Activated CD8-positive, alpha-beta memory T cell treated with anti-CD3 and anti-CD28 coated beads, Interleukin-2, amount 50 U/mL, for 24 hours (primary cell): ENCODE results near the gene CARD6.
"Not testable (repeated sequence)": the region's sequence is repeated elsewhere in the genome, so short reads cannot be mapped to it uniquely, and the experiment has no call there.

ENCODE experiments used
- DNase-seq: peaks from one replicate; pipeline ENCODE4 v3.0.0-alpha.2; 2020; ENCODE audit errors: extremely low read depth

CARD6 gene

DNA sequence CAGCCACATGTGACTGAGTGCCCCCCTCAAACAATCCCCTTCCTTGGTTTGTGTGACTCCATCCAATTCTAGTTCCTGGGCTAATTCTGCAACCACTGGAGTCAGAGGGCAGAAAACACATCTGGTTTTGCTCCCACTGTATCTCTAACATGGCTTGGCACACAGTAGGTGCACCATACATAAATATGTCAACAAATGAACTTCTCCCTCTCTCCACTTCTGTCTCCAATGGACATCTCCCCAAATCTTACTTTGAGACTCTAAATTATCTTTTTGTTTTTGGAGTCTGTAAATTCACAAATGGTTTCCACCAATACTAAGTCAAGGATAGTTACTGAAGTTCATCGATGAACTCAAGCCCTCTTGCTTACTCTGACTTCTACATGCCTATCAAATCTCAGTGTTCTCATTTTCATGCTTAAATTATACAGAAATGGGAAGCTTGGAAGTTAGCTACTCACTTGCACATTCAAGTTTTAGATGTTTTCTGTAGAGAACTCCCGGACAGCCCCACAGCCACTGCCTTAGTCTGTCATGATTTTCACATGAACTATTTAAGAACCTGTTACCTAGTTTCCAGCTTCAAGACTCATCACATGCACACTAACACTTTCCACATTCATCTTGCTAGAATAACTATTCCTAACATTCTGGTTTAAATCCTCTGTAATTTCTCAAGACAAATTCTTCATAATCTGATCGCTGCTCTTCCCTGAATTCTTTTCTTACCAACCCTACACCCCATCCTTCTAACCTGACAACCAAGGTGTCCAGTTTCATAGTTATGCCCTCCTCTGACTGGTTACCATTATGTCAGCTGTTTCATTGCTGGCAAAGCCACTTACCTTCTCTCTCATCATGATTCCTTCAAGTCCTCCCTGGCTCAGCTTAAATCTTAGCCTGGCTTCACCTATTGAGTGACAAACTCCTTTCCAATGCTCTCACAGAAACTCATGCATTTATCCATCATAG, 12.2 kb upstream of the CARD6 start:
- DNase-seq, result no peak

- no peak for DNase-seq
These were observed 11.2 kb upstream of the CARD6 start for GRCh38 chr5:40829748-40830533.

- DNase-seq, result no peak
These were observed 9.6 kb upstream of the CARD6 start for GRCh38 chr5:40831346-40832210.

DNA sequence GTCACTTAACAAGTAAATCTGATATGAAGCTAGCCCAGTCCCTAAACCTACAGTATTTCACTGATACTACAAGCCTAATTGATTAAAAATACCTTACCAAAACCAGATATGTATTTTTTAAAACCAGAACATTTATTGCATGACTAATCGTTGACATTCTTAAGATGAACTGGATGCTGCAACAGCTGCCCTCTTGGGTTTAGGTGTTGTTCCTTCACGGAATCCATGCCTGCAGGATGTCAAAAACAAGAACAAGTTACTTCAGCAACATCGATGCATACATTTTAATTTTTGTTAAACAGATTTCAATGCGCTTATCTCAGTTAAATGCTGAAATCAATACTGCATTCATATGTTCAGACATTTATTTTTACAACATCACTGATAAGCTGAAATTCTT, 8.8 kb upstream of the CARD6 start:
- no peak for DNase-seq

- no peak for DNase-seq
These were observed 7.4 kb upstream of the CARD6 start for GRCh38 chr5:40833712-40834229.

- DNase-seq, result no peak
These were observed 6.7 kb upstream of the CARD6 start for GRCh38 chr5:40834391-40834848.

DNA sequence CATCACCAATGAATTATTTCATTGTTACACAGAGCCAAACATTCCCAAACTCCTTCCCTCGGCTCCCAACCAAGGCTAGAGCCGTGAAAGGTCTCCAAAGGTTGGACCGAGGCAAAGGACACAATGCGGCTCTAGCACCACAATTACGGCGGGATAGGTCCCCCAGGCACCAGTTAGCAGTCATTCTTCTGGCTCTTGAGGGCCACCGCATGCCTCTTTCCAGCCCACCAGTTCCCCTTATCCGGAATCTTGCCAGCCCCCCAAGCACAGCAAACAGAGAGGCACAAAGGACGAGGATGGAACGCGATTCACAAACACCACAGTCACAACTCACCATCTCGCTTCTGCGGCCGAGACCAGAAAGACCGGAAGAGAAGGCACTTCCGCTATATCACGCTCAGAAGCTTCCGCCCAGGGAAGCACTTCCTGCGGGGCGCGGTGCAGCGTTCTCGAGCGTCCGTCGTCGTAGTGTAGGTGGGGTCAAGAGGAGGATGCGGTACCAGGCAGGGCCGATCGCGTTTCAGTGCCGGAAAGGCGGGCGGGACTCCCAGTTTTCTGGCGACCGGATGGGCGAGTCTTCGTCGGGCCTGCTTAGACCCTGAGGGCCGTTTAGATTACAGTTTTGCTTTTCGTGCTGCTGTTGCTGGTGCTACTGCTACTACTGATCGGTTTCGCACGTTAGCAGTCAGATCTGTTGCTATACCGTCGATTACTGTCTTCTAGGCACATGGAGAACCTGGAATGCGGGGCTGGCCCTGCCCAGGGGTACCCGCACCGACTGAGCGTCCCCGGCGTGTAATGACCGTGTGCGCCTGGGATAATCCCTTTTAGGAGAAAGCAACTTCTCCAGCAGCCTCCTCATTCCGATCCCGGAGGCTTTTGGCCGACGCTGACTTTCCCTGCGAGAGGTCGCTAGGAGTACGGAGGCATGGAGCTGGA, 6.0 kb upstream of the CARD6 start, which contains the start of gene RPL37:
Gene RPL37, minus strand, starts transcription at position 374 of the 939 bp plus-strand sequence. Its CDS starts 37 bp downstream, at position 337.
- DNase-seq, result peak; percentile 83

DNA sequence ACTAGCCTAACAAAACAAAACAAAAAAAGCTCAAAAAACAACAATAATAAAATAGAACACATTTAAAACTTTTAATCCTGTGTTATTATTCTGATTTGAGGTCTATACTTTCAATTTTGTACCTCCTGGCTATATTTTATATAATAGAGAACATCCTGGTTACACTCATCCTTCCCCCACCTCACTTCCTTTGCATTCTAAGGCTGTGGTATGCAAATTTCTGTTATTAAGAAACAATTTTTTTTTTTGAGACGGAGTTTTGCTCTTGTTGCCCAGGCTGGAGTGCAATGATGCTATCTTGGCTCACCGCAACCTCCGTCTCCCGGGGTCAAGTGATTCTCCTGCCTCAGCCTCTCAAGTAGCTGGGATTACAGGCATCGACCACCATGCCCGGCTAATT, 3.1 kb upstream of the CARD6 start:
- no peak for DNase-seq

DNA sequence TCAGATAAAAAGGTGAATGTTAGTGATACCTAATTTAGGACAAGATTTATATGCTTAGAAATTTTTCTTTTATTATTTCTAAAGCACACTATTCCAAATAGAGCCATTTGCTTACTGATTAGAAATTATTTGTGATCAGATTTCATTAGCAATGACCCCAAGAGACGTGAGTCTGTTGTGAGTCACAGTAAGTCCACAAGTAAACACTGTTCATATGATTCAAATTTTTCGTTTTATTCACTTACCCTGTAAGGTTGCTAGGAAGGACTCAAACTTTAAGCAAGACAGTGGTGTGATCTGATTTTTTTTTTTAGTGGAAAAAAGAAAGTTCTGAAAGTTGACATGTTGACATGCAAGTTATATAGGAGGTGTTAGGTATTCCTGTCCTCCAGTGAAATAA, 1.2 kb downstream of the CARD6 start:
- DNase-seq, result no peak

DNA sequence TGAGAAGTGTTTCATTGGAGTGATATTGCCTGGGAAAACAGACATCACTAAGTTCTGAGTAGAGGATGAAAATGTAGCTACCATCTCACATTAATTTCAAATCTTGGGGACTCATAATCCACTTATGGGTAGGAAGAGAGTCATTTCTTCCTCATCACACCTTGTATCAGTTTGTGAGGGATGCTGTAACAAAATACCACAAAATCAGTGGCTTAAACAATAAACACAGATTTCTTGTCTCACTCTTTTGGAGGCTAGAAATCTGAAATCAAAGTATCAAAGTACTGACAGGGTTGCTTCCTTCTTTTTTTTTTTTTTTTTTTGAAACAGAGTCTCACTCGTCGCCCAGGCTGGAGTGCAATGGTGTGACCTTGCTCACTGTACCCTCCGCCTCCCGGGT, 3.4 kb downstream of the CARD6 start:
- no peak for DNase-seq

- DNase-seq, result no peak
These were observed 5.2 kb downstream of the CARD6 start for GRCh38 chr5:40846371-40846770.

- no peak for DNase-seq
These were observed 6.4 kb downstream of the CARD6 start for GRCh38 chr5:40847525-40847924.

GRCh38 chr5:40853632-40854192, 12.5 kb downstream of the CARD6 start:
- no peak for DNase-seq

DNA sequence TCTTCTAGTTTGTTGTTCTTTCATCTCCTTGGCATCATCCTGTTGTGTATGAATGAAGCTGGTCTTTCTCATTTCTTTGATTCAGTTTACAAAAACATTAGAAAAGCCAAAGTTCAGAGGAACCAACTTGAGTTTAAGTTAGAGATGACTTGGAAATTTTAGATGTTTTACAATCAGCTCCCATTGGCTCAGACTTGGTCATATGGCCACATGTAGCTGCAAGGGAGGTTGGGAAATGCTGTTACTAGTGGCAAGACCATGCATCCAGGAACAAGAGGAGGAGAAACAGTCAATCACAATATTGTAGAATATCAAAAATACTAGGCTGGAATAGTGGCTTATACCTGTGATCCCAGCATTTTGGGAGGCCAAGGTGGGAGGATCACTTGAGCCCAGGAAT, 19.5 kb downstream of the CARD6 start:
- no peak for DNase-seq

DNA sequence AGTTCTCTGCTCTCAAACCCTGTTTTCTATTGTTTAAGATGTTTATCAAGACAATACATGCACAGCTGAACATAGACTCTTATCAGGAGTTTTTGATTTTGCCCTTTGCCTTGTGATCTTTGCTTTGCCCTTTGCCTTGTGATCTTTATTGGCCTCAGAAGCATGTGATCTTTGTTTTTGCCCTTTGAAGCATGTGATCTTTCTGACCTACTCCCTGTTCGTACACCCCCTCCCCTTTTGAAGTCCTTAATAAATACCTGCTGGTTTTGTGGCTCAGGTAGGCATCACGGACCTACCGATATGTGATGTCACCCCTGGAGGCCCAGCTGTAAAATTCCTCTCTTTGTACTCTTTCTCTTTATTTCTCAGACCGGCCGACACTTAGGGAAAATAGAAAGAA, 23.8 kb downstream of the CARD6 start:
- DNase-seq, result not testable (repeated sequence)

- no peak for DNase-seq
These were observed 25.7 kb downstream of the CARD6 start for GRCh38 chr5:40866844-40867243.

GRCh38 chr5:40869384-40869783, 28.2 kb downstream of the CARD6 start:
- DNase-seq, result no peak

- DNase-seq, result no peak
These were observed 30.0 kb downstream of the CARD6 start for GRCh38 chr5:40871177-40871576.

GRCh38 chr5:40872253-40872652, 31.1 kb downstream of the CARD6 start:
- not testable (repeated sequence) for DNase-seq
